HEK293 (cell line): ENCODE data around the gene PACRGL.

Source experiments
- PRDM4 ChIP-seq: fragments of 450-650 bp; formaldehyde crosslinking; IDR thresholded peaks from 2 replicates; pipeline ENCODE4 v1.5.1; 2017; ENCODE audit warnings: missing biosample characterization, missing genetic modification characterization
- ZBTB8A ChIP-seq: fragments of 450-650 bp; formaldehyde crosslinking; IDR thresholded peaks from 2 replicates; pipeline ENCODE4 v1.5.1; 2016; ENCODE audit warnings: missing biosample characterization, missing genetic modification characterization
- ZNF133 ChIP-seq: fragments of 450-650 bp; formaldehyde crosslinking; IDR thresholded peaks from 2 replicates; pipeline ENCODE4 v1.5.1; 2016; ENCODE audit warnings: missing biosample characterization, missing genetic modification characterization
- ZNF274 ChIP-seq, 2 experiments: fragments of 200-500 bp in 1 of 2; fragments of 450-650 bp in 1 of 2; sonication (Bioruptor generic) in 1 of 2; formaldehyde crosslinking in 1 of 2; IDR thresholded peaks; 2 replicates each; pipeline versions ENCODE4 v1.5.1 to v1.6.1; 2014 to 2016; ENCODE audit warnings: borderline replicate concordance in 1 of 2, inconsistent platforms in 1 of 2, low read length in 1 of 2, missing biosample characterization in 1 of 2, missing genetic modification characterization in 1 of 2
- ZNF521 ChIP-seq: fragments of 450-650 bp; formaldehyde crosslinking; IDR thresholded peaks from 2 replicates; pipeline ENCODE4 v1.5.1; 2017; ENCODE audit warnings: missing biosample characterization, mild to moderate bottlenecking, missing genetic modification characterization
- ZNF830 ChIP-seq: fragments of 450-650 bp; IDR thresholded peaks from 2 replicates; pipeline ENCODE4 v1.5.0; 2018; ENCODE audit warnings: missing biosample characterization, missing genetic modification characterization, low read depth, mild to moderate bottlenecking, moderate library complexity
- TF ChIP-seq, protein P1 (sequence below): fragments of 450-650 bp; formaldehyde crosslinking; IDR thresholded peaks from 2 replicates; pipeline ENCODE4 v1.5.1; 2016; ENCODE audit warnings: missing biosample characterization, missing genetic modification characterization
- TF ChIP-seq, protein P2 (sequence below): fragments of 450-650 bp; formaldehyde crosslinking; IDR thresholded peaks from 2 replicates; pipeline ENCODE4 v1.5.1; 2016; ENCODE audit warnings: missing biosample characterization, missing genetic modification characterization, borderline replicate concordance
- TF ChIP-seq, protein P3 (sequence below): fragments of 450-650 bp; formaldehyde crosslinking; IDR thresholded peaks from 2 replicates; pipeline ENCODE4 v1.5.1; 2016; ENCODE audit warnings: missing biosample characterization, missing genetic modification characterization

GRCh38 chr4:20754036-20754435 lies 53.8 kb downstream of the PACRGL start:
- TF ChIP-seq, protein P1, sequence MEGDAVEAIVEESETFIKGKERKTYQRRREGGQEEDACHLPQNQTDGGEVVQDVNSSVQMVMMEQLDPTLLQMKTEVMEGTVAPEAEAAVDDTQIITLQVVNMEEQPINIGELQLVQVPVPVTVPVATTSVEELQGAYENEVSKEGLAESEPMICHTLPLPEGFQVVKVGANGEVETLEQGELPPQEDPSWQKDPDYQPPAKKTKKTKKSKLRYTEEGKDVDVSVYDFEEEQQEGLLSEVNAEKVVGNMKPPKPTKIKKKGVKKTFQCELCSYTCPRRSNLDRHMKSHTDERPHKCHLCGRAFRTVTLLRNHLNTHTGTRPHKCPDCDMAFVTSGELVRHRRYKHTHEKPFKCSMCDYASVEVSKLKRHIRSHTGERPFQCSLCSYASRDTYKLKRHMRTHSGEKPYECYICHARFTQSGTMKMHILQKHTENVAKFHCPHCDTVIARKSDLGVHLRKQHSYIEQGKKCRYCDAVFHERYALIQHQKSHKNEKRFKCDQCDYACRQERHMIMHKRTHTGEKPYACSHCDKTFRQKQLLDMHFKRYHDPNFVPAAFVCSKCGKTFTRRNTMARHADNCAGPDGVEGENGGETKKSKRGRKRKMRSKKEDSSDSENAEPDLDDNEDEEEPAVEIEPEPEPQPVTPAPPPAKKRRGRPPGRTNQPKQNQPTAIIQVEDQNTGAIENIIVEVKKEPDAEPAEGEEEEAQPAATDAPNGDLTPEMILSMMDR (tag by site-specific recombination): no peak
- TF ChIP-seq ZNF133: no peak
- TF ChIP-seq ZNF274 (IDR thresholded peaks at IDR 0.05; ENCODE audit: low read length): no peak
- no peak for TF ChIP-seq ZNF274 (tag by site-specific recombination; IDR thresholded peaks at IDR 0.05; ENCODE audit: borderline replicate concordance)
- TF ChIP-seq ZNF830 (tag by site-specific recombination): no peak
- TF ChIP-seq, protein P2, sequence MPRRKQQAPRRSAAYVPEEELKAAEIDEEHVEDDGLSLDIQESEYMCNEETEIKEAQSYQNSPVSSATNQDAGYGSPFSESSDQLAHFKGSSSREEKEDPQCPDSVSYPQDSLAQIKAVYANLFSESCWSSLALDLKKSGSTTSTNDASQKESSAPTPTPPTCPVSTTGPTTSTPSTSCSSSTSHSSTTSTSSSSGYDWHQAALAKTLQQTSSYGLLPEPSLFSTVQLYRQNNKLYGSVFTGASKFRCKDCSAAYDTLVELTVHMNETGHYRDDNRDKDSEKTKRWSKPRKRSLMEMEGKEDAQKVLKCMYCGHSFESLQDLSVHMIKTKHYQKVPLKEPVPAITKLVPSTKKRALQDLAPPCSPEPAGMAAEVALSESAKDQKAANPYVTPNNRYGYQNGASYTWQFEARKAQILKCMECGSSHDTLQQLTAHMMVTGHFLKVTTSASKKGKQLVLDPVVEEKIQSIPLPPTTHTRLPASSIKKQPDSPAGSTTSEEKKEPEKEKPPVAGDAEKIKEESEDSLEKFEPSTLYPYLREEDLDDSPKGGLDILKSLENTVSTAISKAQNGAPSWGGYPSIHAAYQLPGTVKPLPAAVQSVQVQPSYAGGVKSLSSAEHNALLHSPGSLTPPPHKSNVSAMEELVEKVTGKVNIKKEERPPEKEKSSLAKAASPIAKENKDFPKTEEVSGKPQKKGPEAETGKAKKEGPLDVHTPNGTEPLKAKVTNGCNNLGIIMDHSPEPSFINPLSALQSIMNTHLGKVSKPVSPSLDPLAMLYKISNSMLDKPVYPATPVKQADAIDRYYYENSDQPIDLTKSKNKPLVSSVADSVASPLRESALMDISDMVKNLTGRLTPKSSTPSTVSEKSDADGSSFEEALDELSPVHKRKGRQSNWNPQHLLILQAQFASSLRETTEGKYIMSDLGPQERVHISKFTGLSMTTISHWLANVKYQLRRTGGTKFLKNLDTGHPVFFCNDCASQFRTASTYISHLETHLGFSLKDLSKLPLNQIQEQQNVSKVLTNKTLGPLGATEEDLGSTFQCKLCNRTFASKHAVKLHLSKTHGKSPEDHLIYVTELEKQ (tag by site-specific recombination): no peak
- TF ChIP-seq, protein P3, sequence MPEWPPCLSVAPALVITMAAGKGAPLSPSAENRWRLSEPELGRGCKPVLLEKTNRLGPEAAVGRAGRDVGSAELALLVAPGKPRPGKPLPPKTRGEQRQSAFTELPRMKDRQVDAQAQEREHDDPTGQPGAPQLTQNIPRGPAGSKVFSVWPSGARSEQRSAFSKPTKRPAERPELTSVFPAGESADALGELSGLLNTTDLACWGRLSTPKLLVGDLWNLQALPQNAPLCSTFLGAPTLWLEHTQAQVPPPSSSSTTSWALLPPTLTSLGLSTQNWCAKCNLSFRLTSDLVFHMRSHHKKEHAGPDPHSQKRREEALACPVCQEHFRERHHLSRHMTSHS: no peak
- no peak for TF ChIP-seq ZNF521 (tag by site-specific recombination)
- TF ChIP-seq PRDM4 (tag by site-specific recombination): no peak
- no peak for TF ChIP-seq ZBTB8A (tag by site-specific recombination)
